GM23248 (cell line): ENCODE measurements around the gene SLC8A1. TPM values are rescaled to one million over a fixed set of nuclear protein-coding genes. Genes with fewer than 3 reads are reported as not detected.

Experiments
- DNase-seq: peaks from one replicate; pipeline ENCODE4 v3.0.0-alpha.2; 2015
- H2AFZ ChIP-seq: fragments of 200-600 bp; sonication (generic); 2 replicates; pipeline ENCODE4 v1.6.1; 2016; ENCODE audit warnings: antibody characterized with exemption
- H3F3A ChIP-seq: fragments of 200-600 bp; sonication (generic); 2 replicates; pipeline ENCODE4 v1.6.1; 2016; ENCODE audit warnings: mild to moderate bottlenecking, antibody characterized with exemption, mixed run types; ENCODE audit not compliant: insufficient read depth
- H3K27ac ChIP-seq: fragments of 200-600 bp; sonication (generic); 2 replicates; pipeline ENCODE4 v1.5.1; 2016; ENCODE audit warnings: mild to moderate bottlenecking
- H3K27me3 ChIP-seq: fragments of 200-600 bp; sonication (generic); replicated peaks from 2 replicates; pipeline ENCODE4 v1.6.1; 2016; ENCODE audit warnings: mild to moderate bottlenecking; ENCODE audit not compliant: insufficient read depth
- H3K36me3 ChIP-seq: fragments of 200-600 bp; sonication (generic); 2 replicates; pipeline ENCODE4 v1.6.1; 2016; ENCODE audit warnings: low read depth, mild to moderate bottlenecking
- H3K4me1 ChIP-seq: fragments of 200-600 bp; sonication (generic); 2 replicates; pipeline ENCODE4 v1.6.1; 2016; ENCODE audit warnings: mild to moderate bottlenecking; ENCODE audit not compliant: insufficient read depth
- H3K4me2 ChIP-seq: fragments of 200-600 bp; sonication (generic); one replicate; pipeline ENCODE4 v1.6.1; 2016; ENCODE audit warnings: mild to moderate bottlenecking; ENCODE audit not compliant: unreplicated experiment
- H3K4me3 ChIP-seq: fragments of 200-600 bp; sonication (generic); 2 replicates; pipeline ENCODE4 v1.5.1; 2016; ENCODE audit warnings: mild to moderate bottlenecking
- H3K79me2 ChIP-seq: fragments of 200-600 bp; sonication (generic); 2 replicates; pipeline ENCODE4 v1.6.1; 2016; ENCODE audit warnings: mild to moderate bottlenecking; ENCODE audit not compliant: insufficient read depth
- H3K9ac ChIP-seq: fragments of 200-600 bp; sonication (generic); 2 replicates; pipeline ENCODE4 v1.6.1; 2016; ENCODE audit warnings: mild to moderate bottlenecking
- H3K9me2 ChIP-seq: fragments of 200-600 bp; sonication (generic); 2 replicates; pipeline ENCODE4 v1.6.1; 2016; ENCODE audit warnings: mixed run types, mild to moderate bottlenecking, moderate library complexity; ENCODE audit not compliant: insufficient read depth
- H3K9me3 ChIP-seq: fragments of 200-600 bp; sonication (generic); one replicate; pipeline ENCODE4 v1.6.1; 2017; ENCODE audit warnings: low read depth
- H4K20me1 ChIP-seq: fragments of 200-600 bp; sonication (generic); 2 replicates; pipeline ENCODE4 v1.6.0; 2016; ENCODE audit not compliant: insufficient read depth
- EZH2 ChIP-seq: fragments of 200-600 bp; sonication (generic); IDR thresholded peaks from 2 replicates; pipeline ENCODE4 v1.6.1; 2018; ENCODE audit warnings: antibody characterized with exemption, mild to moderate bottlenecking; ENCODE audit not compliant: insufficient read depth, poor library complexity, severe bottlenecking
- EZH2phosphoT487 ChIP-seq: fragments of 200-600 bp; sonication (generic); IDR thresholded peaks from 2 replicates; pipeline ENCODE4 v1.6.1; 2018; ENCODE audit warnings: antibody characterized with exemption, moderate library complexity, mild to moderate bottlenecking, low read depth; ENCODE audit not compliant: insufficient read depth
- WGBS, 2 experiments: methylation state at CpG; one replicate each; pipeline ENCODE4 v1.1.6; 2015 to 2017; ENCODE audit warnings: low lambda C conversion rate in 2 of 2, low coverage in 1 of 2; ENCODE audit errors: missing lambda C conversion rate in 2 of 2; 5-methylcytosine and 5-hydroxymethylcytosine counted together
- in situ Hi-C: fragments of 300-500 bp; cut with MboI; formaldehyde crosslinking; loops from 2 replicates; pipeline ENCODE4 v1.15.0; 2020
- polyA plus RNA-seq: library from polyadenylated mRNA; unstranded; fragments of >200 nt; fragmentation: Nextera tagmentation; extraction: Ambion mirVana; gene quantifications from 2 replicates; pipeline ENCODE4 v1.2.1, GENCODE V29; 2016
- total RNA-seq: library from RNA; depleted of rRNA; stranded (reverse); fragments of >200 nt; shearing (Covaris generic); gene quantifications from 2 replicates; pipeline ENCODE4 v1.2.3, GENCODE V29; 2014

SLC8A1 gene
- total and polyA plus RNA-seq, 2 experiments from 2014 or later = 13.8 to 83.4 TPM

DNA sequence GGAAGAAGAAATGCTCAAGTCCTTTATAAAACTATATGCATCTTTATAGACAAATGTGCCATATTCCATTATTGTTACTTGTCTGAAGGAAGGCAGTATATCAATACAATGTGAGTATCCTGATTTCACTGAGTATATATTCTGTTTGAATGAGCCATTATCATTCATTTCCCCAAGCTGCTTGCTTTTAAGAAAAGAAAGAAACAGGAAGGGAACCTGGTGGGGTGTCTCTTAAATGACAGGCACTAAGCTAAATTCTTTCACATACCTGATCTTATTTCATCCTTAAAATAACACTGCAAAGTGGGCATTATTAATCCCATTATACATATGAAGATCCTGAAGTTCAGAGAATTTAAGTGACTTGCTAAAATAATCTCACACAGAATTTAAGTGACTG lies 307.9 kb downstream of the SLC8A1 start:
- Histone ChIP-seq H2AFZ (no peak overlapping the region), H3K36me3 (no peaks in the 10 kb centered on the region), H3K9me3 (no peaks in the 10 kb centered on the region), H3K4me3 (no peak overlapping the region), H3K4me2 (no peak overlapping the region), H3K9ac (no peak overlapping the region), H3K79me2 (no peaks in the 10 kb centered on the region), H3K27me3 (no peaks in the 10 kb centered on the region), H3K4me1 (no peaks in the 10 kb centered on the region), H3F3A (no peaks in the 10 kb centered on the region), H3K9me2 (no peaks in the 10 kb centered on the region), H4K20me1 (no peaks in the 10 kb centered on the region), H3K27ac (no peak overlapping the region)
- TF ChIP-seq EZH2 = no peak
- TF ChIP-seq EZH2phosphoT487 = no peak
- in situ Hi-C loops = no loop called here
- no peak for DNase-seq

DNA sequence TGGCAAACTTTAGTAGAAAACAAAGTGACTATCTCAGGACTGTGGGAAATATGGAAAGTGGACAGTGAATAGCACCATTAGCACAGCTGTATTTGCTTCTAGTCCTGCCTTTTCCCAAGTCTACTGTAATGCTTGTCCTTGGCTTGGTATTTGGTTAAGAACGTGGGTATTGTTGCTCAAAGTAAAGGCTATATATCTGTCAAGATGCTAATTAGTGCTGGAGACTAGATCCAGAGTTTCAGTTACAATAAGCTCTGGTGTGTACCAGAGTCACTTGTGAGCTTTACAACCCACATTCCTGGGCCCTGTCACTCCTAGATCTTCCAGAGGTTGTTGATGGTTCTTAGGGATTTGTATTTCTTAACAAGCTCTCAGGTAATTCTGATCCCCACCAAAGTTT lies 313.6 kb downstream of the SLC8A1 start:
- Histone ChIP-seq H3K9ac (no peak overlapping the region), H3K36me3 (no peaks in the 10 kb centered on the region; the same call in 1 of the 2 replicates), H3K79me2 (no peaks in the 10 kb centered on the region), H3K4me3 (no peak overlapping the region), H3K27ac (no peak overlapping the region), H3F3A (no peaks in the 10 kb centered on the region), H4K20me1 (no peaks in the 10 kb centered on the region), H3K9me3 (no peaks in the 10 kb centered on the region), H3K4me2 (no peak overlapping the region), H3K27me3 (no peaks in the 10 kb centered on the region), H2AFZ (no peak overlapping the region), H3K9me2 (no peaks in the 10 kb centered on the region), H3K4me1 (no peaks in the 10 kb centered on the region)
- no peak for DNase-seq
- in situ Hi-C loops = no loop called here
- WGBS, 2 experiments = 36 to 47% methylated on average over 1 of the region's 1 CpG
- TF ChIP-seq EZH2phosphoT487 (no peak), EZH2 (no peak)

DNA sequence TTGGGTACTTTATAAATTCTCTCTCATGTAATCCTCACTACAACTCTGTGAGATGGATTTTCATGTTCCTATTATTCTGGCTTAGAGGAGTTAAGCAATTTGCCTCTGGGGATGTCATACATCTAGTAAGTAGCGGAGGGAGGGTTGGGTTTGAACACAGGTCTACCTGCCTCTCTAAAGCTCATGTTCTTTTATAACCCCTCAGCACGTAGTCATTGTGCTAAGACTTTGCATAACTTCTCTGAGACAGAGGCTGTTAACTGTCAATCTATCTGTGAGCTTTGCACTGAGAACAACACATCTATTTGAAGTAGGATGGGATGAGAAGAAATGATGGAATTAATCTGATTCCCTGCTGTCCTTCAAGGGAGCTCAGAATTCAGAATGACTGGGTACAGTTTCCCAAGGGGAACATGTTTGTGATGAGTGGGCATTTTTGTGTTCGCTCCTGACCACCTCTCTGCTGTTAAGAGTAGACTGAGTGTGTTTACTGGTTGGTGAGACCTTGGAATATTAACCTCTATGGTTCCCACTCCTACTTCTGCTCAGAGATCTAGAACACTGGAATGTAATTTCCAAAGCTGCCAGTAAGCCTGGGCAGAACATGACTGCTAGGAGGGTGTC lies 320.7 kb downstream of the SLC8A1 start:
- WGBS, 2 experiments = 77 to 81% methylated on average over 3 of the region's 3 CpGs
- Histone ChIP-seq H3K36me3 (no peaks in the 10 kb centered on the region), H3K4me2 (no peak overlapping the region), H3K79me2 (no peaks in the 10 kb centered on the region), H3K9me3 (no peaks in the 10 kb centered on the region), H3K4me1 (peaks cover 34% of the 10 kb centered on the region), H3K4me3 (no peak overlapping the region), H4K20me1 (no peaks in the 10 kb centered on the region), H3F3A (peaks cover 18% of the 10 kb centered on the region), H3K9me2 (no peaks in the 10 kb centered on the region), H3K27ac (no peak overlapping the region), H2AFZ (no peak overlapping the region), H3K9ac (no peak overlapping the region), H3K27me3 (no peaks in the 10 kb centered on the region)
- in situ Hi-C loops = no loop called here
- TF ChIP-seq EZH2 (no peak), EZH2phosphoT487 (no peak)
- no peak for DNase-seq

DNA sequence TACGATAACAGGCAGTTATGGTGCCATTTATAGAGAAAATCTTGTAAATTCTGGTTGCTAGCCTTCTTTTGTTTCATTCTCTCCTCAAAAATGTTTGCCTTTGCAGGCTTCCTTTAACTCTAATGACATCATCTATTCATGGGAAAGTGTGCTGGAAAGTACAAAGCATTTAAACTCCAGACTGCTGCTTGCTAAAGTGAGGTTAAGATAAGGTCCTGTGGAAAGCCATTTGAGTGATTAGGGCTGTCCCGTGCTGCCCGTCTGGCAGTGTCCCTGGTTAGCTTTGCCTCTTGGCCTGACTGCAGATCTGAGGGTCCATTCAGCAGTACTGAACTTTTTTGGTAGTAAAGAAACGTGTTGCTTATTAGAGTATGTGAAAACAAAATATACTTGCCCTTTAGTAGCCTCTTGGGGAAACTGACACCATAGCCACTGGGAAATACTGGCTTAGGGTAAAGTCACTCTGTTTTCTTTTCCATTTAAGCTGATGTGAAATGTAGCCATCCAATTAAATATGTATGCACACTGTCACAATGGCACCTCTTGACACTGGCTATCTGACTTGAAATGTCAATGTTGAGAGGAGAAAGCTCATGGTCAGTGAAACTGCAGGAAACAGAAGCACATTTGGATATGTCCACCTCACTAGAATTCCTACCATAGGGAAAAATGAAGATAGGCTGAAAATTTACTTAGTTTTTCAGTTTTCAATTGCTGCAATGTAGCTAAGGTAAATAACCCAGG lies 321.5 kb downstream of the SLC8A1 start:
- no peak overlapping the region for H3K4me3 ChIP-seq
- H3K9me3 ChIP-seq = no peaks in the 10 kb centered on the region
- no peak overlapping the region for H2AFZ ChIP-seq
- no peaks in the 10 kb centered on the region for H3K27me3 ChIP-seq
- peak; percentile 25 for DNase-seq
- no peak overlapping the region for H3K27ac ChIP-seq
- peaks cover 20% of the 10 kb centered on the region for H3F3A ChIP-seq
- H3K79me2 ChIP-seq = no peaks in the 10 kb centered on the region
- H3K36me3 ChIP-seq = no peaks in the 10 kb centered on the region
- no peaks in the 10 kb centered on the region for H4K20me1 ChIP-seq
- no peaks in the 10 kb centered on the region for H3K9me2 ChIP-seq
- peaks cover 42% of the 10 kb centered on the region for H3K4me1 ChIP-seq
- whole genome bisulfite sequencing, 2 experiments = 35 to 41% methylated on average over 4 of the region's 4 CpGs
- in situ Hi-C loops = no loop called here
- TF ChIP-seq EZH2 (no peak), EZH2phosphoT487 (no peak)
- H3K4me2 ChIP-seq = no peak overlapping the region
- H3K9ac ChIP-seq = no peak overlapping the region
